ENCODE measurements around the gene ZNF333. TPM values are rescaled to one million over a fixed set of nuclear protein-coding genes. Genes with fewer than 3 reads are reported as not detected.

ZNF333 gene
- total RNA-seq, 1 donor from 2014 or later = 26.2 TPM

GRCh38 chr19:14704450-14704849 is 14.6 kb downstream of the ZNF333 start:
- POLR2A ChIA-PET = no interaction called here
- Mint-ChIP-seq H3K27ac (no peak overlapping the region), H3K4me1 (no peaks in the 10 kb centered on the region), H3K9me3 (peaks cover 3% of the 10 kb centered on the region), H3K27me3 (no peaks in the 10 kb centered on the region), H3K4me3 (no peak overlapping the region), H3K36me3 (ENCODE audit: low read depth) (peaks cover 88% of the 10 kb centered on the region)
- DNase-seq (no peak), ATAC-seq (ENCODE audit: low read depth) (no peak)
- no peak for TF ChIP-seq CTCF (IDR thresholded peaks at IDR 0.05)
- intact Hi-C loops (cut with micrococcal nuclease) = no loop called here
- CTCF ChIA-PET = no interaction called here

GRCh38 chr19:14715841-14716240 is 26.0 kb downstream of the ZNF333 start:
- Mint-ChIP-seq H3K27me3 (no peaks in the 10 kb centered on the region), H3K4me3 (no peak overlapping the region), H3K36me3 (ENCODE audit: low read depth) (peaks cover 95% of the 10 kb centered on the region), H3K9me3 (peaks cover 46% of the 10 kb centered on the region), H3K4me1 (no peaks in the 10 kb centered on the region), H3K27ac (no peak overlapping the region)
- ATAC-seq (ENCODE audit: low read depth) = no peak
- DNase-seq = no peak
- TF ChIP-seq CTCF (IDR thresholded peaks at IDR 0.05) = no peak
- CTCF ChIA-PET = no interaction called here
- POLR2A ChIA-PET = no interaction called here
- intact Hi-C loops (cut with micrococcal nuclease) = no loop called here

- peaks cover 95% of the 10 kb centered on the region for H3K36me3 Mint-ChIP-seq (ENCODE audit: low read depth)
- no peaks in the 10 kb centered on the region for H3K27me3 Mint-ChIP-seq
- ChIA-PET POLR2A (no interaction called here), CTCF (no interaction called here)
- H3K9me3 Mint-ChIP-seq = peaks cover 54% of the 10 kb centered on the region
- DNase-seq (no peak), ATAC-seq (ENCODE audit: low read depth) (no peak)
- H3K4me1 Mint-ChIP-seq = no peaks in the 10 kb centered on the region
- no peak overlapping the region for H3K27ac Mint-ChIP-seq
- intact Hi-C loops (cut with micrococcal nuclease) = no loop called here
- no peak for TF ChIP-seq CTCF (IDR thresholded peaks at IDR 0.05)
- no peak overlapping the region for H3K4me3 Mint-ChIP-seq
These were observed 28.8 kb downstream of the ZNF333 start for GRCh38 chr19:14718522-14719116.

- CTCF ChIA-PET = no interaction called here
- H3K4me3 Mint-ChIP-seq = no peak overlapping the region
- no peak for ATAC-seq (ENCODE audit: low read depth)
These were observed 29.3 kb downstream of the ZNF333 start for GRCh38 chr19:14719162-14719561.

GRCh38 chr19:14722127-14722526 is 32.3 kb downstream of the ZNF333 start:
- no peak for DNase-seq
- no peaks in the 10 kb centered on the region for H3K4me1 Mint-ChIP-seq
- H3K27me3 Mint-ChIP-seq = no peaks in the 10 kb centered on the region
- H3K36me3 Mint-ChIP-seq (ENCODE audit: low read depth) = peaks cover 66% of the 10 kb centered on the region
- TF ChIP-seq CTCF (IDR thresholded peaks at IDR 0.05) = no peak
- ChIA-PET POLR2A (no interaction called here), CTCF (no interaction called here)
- intact Hi-C loops (cut with micrococcal nuclease) = no loop called here
- no peak overlapping the region for H3K4me3 Mint-ChIP-seq
- no peak for ATAC-seq (ENCODE audit: low read depth)
- no peak overlapping the region for H3K27ac Mint-ChIP-seq
- peaks cover 49% of the 10 kb centered on the region for H3K9me3 Mint-ChIP-seq

More at GRCh38 chr19:14719162-14719561, 29.3 kb downstream of the ZNF333 start:
- Mint-ChIP-seq H3K27ac (no peak overlapping the region), H3K9me3 (peaks cover 56% of the 10 kb centered on the region), H3K27me3 (no peaks in the 10 kb centered on the region), H3K36me3 (ENCODE audit: low read depth) (peaks cover 95% of the 10 kb centered on the region), H3K4me1 (no peaks in the 10 kb centered on the region)
- no peak for TF ChIP-seq CTCF (IDR thresholded peaks at IDR 0.05)
- no peak for DNase-seq
- intact Hi-C loops (cut with micrococcal nuclease) = no loop called here
- POLR2A ChIA-PET = no interaction called here

Measured in activated B cell treated with CpG ODN at 0.5 μM for 24 hours (primary cell).